Measurements from ENCODE around the gene ACOT11. TPM values are rescaled to one million over a fixed set of nuclear protein-coding genes. Genes with fewer than 3 reads are reported as not detected.

Gene ACOT11
- total and polyA plus RNA-seq, 7 experiments from 2014 or later = 0.06 to 2.3 (median 0.87) TPM; not detected in 1

GRCh38 chr1:54559111-54559548 is 11.1 kb downstream of the ACOT11 start:
- Histone ChIP-seq H3K27ac (ENCODE audit: low read depth, low read length) (no peak overlapping the region), H3K36me3 (ENCODE audit: control insufficient read depth in 2 of 3, insufficient read depth in 3 of 3, low read length in 3 of 3) (no peaks in the 10 kb centered on the region), H3K4me1 (ENCODE audit: control insufficient read depth in 2 of 2, insufficient read depth in 2 of 2, low read length in 2 of 2) (no peaks in the 10 kb centered on the region), H3K9me3 (ENCODE audit: control insufficient read depth in 2 of 3, low read length in 3 of 3) (no peaks in the 10 kb centered on the region), H3K27me3 (ENCODE audit: control insufficient read depth in 2 of 2, insufficient read depth in 2 of 2, low read length in 2 of 2) (no peaks in the 10 kb centered on the region), H3K4me3 (ENCODE audit: low read length) (no peak overlapping the region)
- Mint-ChIP-seq H3K9me3 (peaks cover 0 to 8% (median 0%) of the 10 kb centered on the region in 11 donors), H3K36me3 (peaks cover 0 to 3% (median 0%) of the 10 kb centered on the region in 5 donors), H3K27me3 (peaks cover 0 to 4% (median 0%) of the 10 kb centered on the region in 5 donors), H3K4me3 (no peak overlapping the region), H3K27ac (no peak overlapping the region), H3K4me1 (peaks cover 0 to under 1% (median 0%) of the 10 kb centered on the region in 7 donors)
- ChIA-PET POLR2A (no interaction called here), CTCF (no interaction called here)
- ATAC-seq (no peak), DNase-seq (no peak)
- intact Hi-C loops (cut with micrococcal nuclease) = no loop called here

- ATAC-seq (no peak), DNase-seq (no peak)
- Mint-ChIP-seq H3K27ac (no peak overlapping the region), H3K9me3 (peaks cover 0 to 8% (median 0%) of the 10 kb centered on the region in 11 donors), H3K4me1 (peaks cover 0 to 4% (median 0%) of the 10 kb centered on the region in 7 donors), H3K4me3 (no peak overlapping the region), H3K36me3 (peaks cover 0 to 3% (median 0%) of the 10 kb centered on the region in 5 donors), H3K27me3 (peaks cover 0 to 4% (median 0%) of the 10 kb centered on the region in 5 donors)
- H3K4me3 ChIP-seq (ENCODE audit: low read length) = no peak overlapping the region
- ChIA-PET CTCF (no interaction called here), POLR2A (no interaction called here)
- H3K4me1 ChIP-seq (ENCODE audit: control insufficient read depth in 2 of 2, insufficient read depth in 2 of 2, low read length in 2 of 2) = no peaks in the 10 kb centered on the region
- intact Hi-C loops (cut with micrococcal nuclease) = no loop called here
- no peak overlapping the region for H3K27ac ChIP-seq (ENCODE audit: low read depth, low read length)
- no peaks in the 10 kb centered on the region for H3K9me3 ChIP-seq (ENCODE audit: control insufficient read depth in 2 of 3, low read length in 3 of 3)
- H3K36me3 ChIP-seq (ENCODE audit: control insufficient read depth in 2 of 3, insufficient read depth in 3 of 3, low read length in 3 of 3) = no peaks in the 10 kb centered on the region
- no peaks in the 10 kb centered on the region for H3K27me3 ChIP-seq (ENCODE audit: control insufficient read depth in 2 of 2, insufficient read depth in 2 of 2, low read length in 2 of 2)
These were observed 11.8 kb downstream of the ACOT11 start for GRCh38 chr1:54559771-54560231.

- H3K4me1 Mint-ChIP-seq = peaks cover 0 to 5% (median 0%) of the 10 kb centered on the region in 7 donors
- H3K4me3 Mint-ChIP-seq = no peak overlapping the region
- no peak for DNase-seq
- no peaks in the 10 kb centered on the region for H3K9me3 Mint-ChIP-seq
- Histone ChIP-seq H3K9me3 (ENCODE audit: control insufficient read depth in 2 of 3, low read length in 3 of 3) (no peaks in the 10 kb centered on the region), H3K27me3 (ENCODE audit: control insufficient read depth in 2 of 2, insufficient read depth in 2 of 2, low read length in 2 of 2) (no peaks in the 10 kb centered on the region), H3K4me3 (ENCODE audit: low read length) (no peak overlapping the region), H3K4me1 (ENCODE audit: control insufficient read depth in 2 of 2, insufficient read depth in 2 of 2, low read length in 2 of 2) (no peaks in the 10 kb centered on the region), H3K27ac (ENCODE audit: low read depth, low read length) (no peak overlapping the region), H3K36me3 (ENCODE audit: control insufficient read depth in 2 of 3, insufficient read depth in 3 of 3, low read length in 3 of 3) (no peaks in the 10 kb centered on the region)
- H3K27ac Mint-ChIP-seq = no peak overlapping the region
- ChIA-PET CTCF (no interaction called here), POLR2A (interaction anchor here (1.0 kb wide), 1 partner anchor 12 kb away, joined by 3 read pairs; no protein-coding TSS in a partner anchor)
- ATAC-seq = no peak
- intact Hi-C loops (cut with micrococcal nuclease) = no loop called here
- peaks cover 0 to 4% (median 0%) of the 10 kb centered on the region in 5 donors for H3K27me3 Mint-ChIP-seq
- H3K36me3 Mint-ChIP-seq = no peaks in the 10 kb centered on the region
These were observed 16.5 kb downstream of the ACOT11 start for GRCh38 chr1:54564312-54565112.

GRCh38 chr1:54565113-54565501 is 17.1 kb downstream of the ACOT11 start:
- no peaks in the 10 kb centered on the region for H3K4me1 ChIP-seq (ENCODE audit: control insufficient read depth in 2 of 2, insufficient read depth in 2 of 2, low read length in 2 of 2)
- no peak overlapping the region for H3K27ac ChIP-seq (ENCODE audit: low read depth, low read length)
- H3K36me3 ChIP-seq (ENCODE audit: control insufficient read depth in 2 of 3, insufficient read depth in 3 of 3, low read length in 3 of 3) = no peaks in the 10 kb centered on the region
- DNase-seq (no peak), ATAC-seq (no peak)
- no peak overlapping the region for H3K27ac Mint-ChIP-seq
- ChIA-PET POLR2A (no interaction called here), CTCF (interaction anchor here (0.5 kb wide), 1 partner anchor 20 kb away, joined by 4 read pairs; no protein-coding TSS in a partner anchor)
- no peak overlapping the region for H3K4me3 Mint-ChIP-seq
- intact Hi-C loops (cut with micrococcal nuclease) = no loop called here
- H3K36me3 Mint-ChIP-seq = no peaks in the 10 kb centered on the region
- H3K9me3 ChIP-seq (ENCODE audit: control insufficient read depth in 2 of 3, low read length in 3 of 3) = no peaks in the 10 kb centered on the region
- H3K27me3 ChIP-seq (ENCODE audit: control insufficient read depth in 2 of 2, insufficient read depth in 2 of 2, low read length in 2 of 2) = no peaks in the 10 kb centered on the region
- no peaks in the 10 kb centered on the region for H3K9me3 Mint-ChIP-seq
- H3K4me1 Mint-ChIP-seq = peaks cover 0 to 5% (median 0%) of the 10 kb centered on the region in 7 donors
- peaks cover 0 to 4% (median 0%) of the 10 kb centered on the region in 5 donors for H3K27me3 Mint-ChIP-seq
- no peak overlapping the region for H3K4me3 ChIP-seq (ENCODE audit: low read length)

GRCh38 chr1:54566438-54567141 is 18.6 kb downstream of the ACOT11 start:
- Histone ChIP-seq H3K27ac (ENCODE audit: low read depth, low read length) (no peak overlapping the region), H3K9me3 (ENCODE audit: control insufficient read depth in 2 of 3, low read length in 3 of 3) (no peaks in the 10 kb centered on the region), H3K4me1 (ENCODE audit: control insufficient read depth in 2 of 2, insufficient read depth in 2 of 2, low read length in 2 of 2) (no peaks in the 10 kb centered on the region), H3K4me3 (ENCODE audit: low read length) (no peak overlapping the region), H3K36me3 (ENCODE audit: control insufficient read depth in 2 of 3, insufficient read depth in 3 of 3, low read length in 3 of 3) (no peaks in the 10 kb centered on the region), H3K27me3 (ENCODE audit: control insufficient read depth in 2 of 2, insufficient read depth in 2 of 2, low read length in 2 of 2) (no peaks in the 10 kb centered on the region)
- no peaks in the 10 kb centered on the region for H3K36me3 Mint-ChIP-seq
- ATAC-seq = no peak
- H3K4me1 Mint-ChIP-seq = peaks cover 0 to 7% (median 2%) of the 10 kb centered on the region in 7 donors
- POLR2A ChIA-PET = no interaction called here
- no peaks in the 10 kb centered on the region for H3K9me3 Mint-ChIP-seq
- peaks cover 0 to 4% (median 0%) of the 10 kb centered on the region in 5 donors for H3K27me3 Mint-ChIP-seq
- DNase-seq = no peak
- intact Hi-C loops (cut with micrococcal nuclease) = no loop called here
- CTCF ChIA-PET = no interaction called here
- H3K27ac Mint-ChIP-seq = peak overlapping the region in 2 of 9 donors; percentile 3 to 16
- H3K4me3 Mint-ChIP-seq = no peak overlapping the region

- Mint-ChIP-seq H3K9me3 (no peaks in the 10 kb centered on the region), H3K4me1 (peaks cover 0 to 12% (median 4%) of the 10 kb centered on the region in 7 donors), H3K27me3 (peaks cover 0 to 4% (median 0%) of the 10 kb centered on the region in 5 donors), H3K36me3 (no peaks in the 10 kb centered on the region), H3K4me3 (no peak overlapping the region), H3K27ac (peak overlapping the region in 1 of 9 donors; percentile 72)
- H3K4me1 ChIP-seq (ENCODE audit: control insufficient read depth in 2 of 2, insufficient read depth in 2 of 2, low read length in 2 of 2) = no peaks in the 10 kb centered on the region
- ChIA-PET CTCF (no interaction called here), POLR2A (no interaction called here)
- H3K27ac ChIP-seq (ENCODE audit: low read depth, low read length) = no peak overlapping the region
- H3K9me3 ChIP-seq (ENCODE audit: control insufficient read depth in 2 of 3, low read length in 3 of 3) = no peaks in the 10 kb centered on the region
- intact Hi-C loops (cut with micrococcal nuclease) = no loop called here
- H3K36me3 ChIP-seq (ENCODE audit: control insufficient read depth in 2 of 3, insufficient read depth in 3 of 3, low read length in 3 of 3) = no peaks in the 10 kb centered on the region
- DNase-seq (no peak), ATAC-seq (peak; percentile 22)
- H3K4me3 ChIP-seq (ENCODE audit: low read length) = no peak overlapping the region
- H3K27me3 ChIP-seq (ENCODE audit: control insufficient read depth in 2 of 2, insufficient read depth in 2 of 2, low read length in 2 of 2) = no peaks in the 10 kb centered on the region
These were observed 19.9 kb downstream of the ACOT11 start for GRCh38 chr1:54567961-54568360.

Data from naive thymus-derived CD4-positive, alpha-beta T cell (primary cell).